GM21526 (cell line): ENCODE measurements around the gene PGBD2.
A peak's percentile ranks its signal among the peaks of the same experiment; 100 is the strongest.
"Not testable (repeated sequence)": the region's sequence is repeated elsewhere in the genome, so short reads cannot be mapped to it uniquely, and the experiment has no call there.

Source experiments
- ATAC-seq: cut with Tn5 transposase; IDR thresholded peaks from one replicate; pipeline ENCODE4 v1.9.1; 2021; ENCODE audit warnings: moderate library complexity; ENCODE audit not compliant: unreplicated experiment, low FRiP score

The PGBD2 gene

GRCh38 chr1:248886237-248886895 is 19.7 kb upstream of the PGBD2 start:
- ATAC-seq, result no peak

- ATAC-seq, result not testable (repeated sequence)
Observed at GRCh38 chr1:248889914-248890243, 16.2 kb upstream of the PGBD2 start.

- ATAC-seq, result no peak
Observed at GRCh38 chr1:248890549-248891498, 15.2 kb upstream of the PGBD2 start.

- ATAC-seq, result no peak
Observed at GRCh38 chr1:248891758-248892157, 14.3 kb upstream of the PGBD2 start.

GRCh38 chr1:248892590-248892989 is 13.4 kb upstream of the PGBD2 start:
- ATAC-seq, result no peak

GRCh38 chr1:248894837-248895236 is 11.2 kb upstream of the PGBD2 start:
- no peak for ATAC-seq

- ATAC-seq, result no peak
Observed at GRCh38 chr1:248897412-248898337, 8.4 kb upstream of the PGBD2 start.

- ATAC-seq, result no peak
Observed at GRCh38 chr1:248900637-248901036, 5.4 kb upstream of the PGBD2 start.

GRCh38 chr1:248901578-248901977 is 4.5 kb upstream of the PGBD2 start:
- no peak for ATAC-seq

- ATAC-seq, result no peak
Observed at GRCh38 chr1:248904437-248905216, 1.4 kb upstream of the PGBD2 start.

- ATAC-seq, result no peak
Observed at GRCh38 chr1:248905662-248906008, 400 bp upstream of the PGBD2 start.

- peak; percentile 8 for ATAC-seq
Observed at GRCh38 chr1:248906753-248907661, 972 bp downstream of the PGBD2 start.

GRCh38 chr1:248910761-248911160 is 4.7 kb downstream of the PGBD2 start:
- ATAC-seq, result no peak

- no peak for ATAC-seq
Observed at GRCh38 chr1:248913933-248914332, 7.9 kb downstream of the PGBD2 start.

- no peak for ATAC-seq
Observed at GRCh38 chr1:248914796-248915381, 8.9 kb downstream of the PGBD2 start.

GRCh38 chr1:248918131-248918530 is 12.1 kb downstream of the PGBD2 start:
- no peak for ATAC-seq

- no peak for ATAC-seq
Observed at GRCh38 chr1:248923352-248924338, 17.6 kb downstream of the PGBD2 start.
